ENCODE measurements around the gene SMYD3. TPM values are rescaled to one million over a fixed set of nuclear protein-coding genes. Genes with fewer than 3 reads are reported as not detected.
A peak's percentile ranks its signal among the peaks of the same experiment; 100 is the strongest.

SMYD3 gene
- total and polyA plus RNA-seq, 9 of the 15 experiments (the other 6 are each of a cell fraction or from before 2014, with no cell fraction given) = 128 to 440 (median 197) TPM

- peak; percentile 17; the same call in 1 of the 2 replicates for TF ChIP-seq ATF4 (CRISPR knock-in tag; IDR thresholded peaks at IDR 0.05)
- TF ChIP-seq KLF13 (tag; IDR thresholded peaks at IDR 0.05; ENCODE audit: borderline replicate concordance, low read depth) = no peak
- peak; percentile 46 for TF ChIP-seq GATAD2B (IDR thresholded peaks at IDR 0.05; ENCODE audit: borderline replicate concordance)
- no peak for TF ChIP-seq ZNF431 (CRISPR knock-in tag; IDR thresholded peaks at IDR 0.05)
- TF ChIP-seq ERF (CRISPR knock-in tag; IDR thresholded peaks at IDR 0.05) = no peak
- TF ChIP-seq ZNF512 (tag; IDR thresholded peaks at IDR 0.05) = no peak
- no peak for TF ChIP-seq ZNF609 (CRISPR knock-in tag; IDR thresholded peaks at IDR 0.05; ENCODE audit: borderline replicate concordance)
- TF ChIP-seq KAT8 (IDR thresholded peaks at IDR 0.05; ENCODE audit: low read depth) = no peak
- TF ChIP-seq AFF1 (IDR thresholded peaks at IDR 0.05; ENCODE audit: low read depth in 1 of 2, partially characterized antibody in 2 of 2) = peak in 1 of 2 experiments; percentile 17
- no peak for TF ChIP-seq ZNF239 (CRISPR knock-in tag; IDR thresholded peaks at IDR 0.05)
- no peak for TF ChIP-seq ZNF518B (CRISPR knock-in tag; IDR thresholded peaks at IDR 0.05)
Observed at GRCh38 chr1:246113555-246114095, 393.5 kb downstream of the SMYD3 start (continued).

Measured in K562 (cell line).